ENCODE results near the gene NPSR1. TPM values are rescaled to one million over a fixed set of nuclear protein-coding genes. Genes with fewer than 3 reads are reported as not detected.
"Not testable (repeated sequence)": the region's sequence is repeated elsewhere in the genome, so short reads cannot be mapped to it uniquely, and the experiment has no call there.

Gene NPSR1
- total and polyA plus RNA-seq, 8 donors: not detected

DNA sequence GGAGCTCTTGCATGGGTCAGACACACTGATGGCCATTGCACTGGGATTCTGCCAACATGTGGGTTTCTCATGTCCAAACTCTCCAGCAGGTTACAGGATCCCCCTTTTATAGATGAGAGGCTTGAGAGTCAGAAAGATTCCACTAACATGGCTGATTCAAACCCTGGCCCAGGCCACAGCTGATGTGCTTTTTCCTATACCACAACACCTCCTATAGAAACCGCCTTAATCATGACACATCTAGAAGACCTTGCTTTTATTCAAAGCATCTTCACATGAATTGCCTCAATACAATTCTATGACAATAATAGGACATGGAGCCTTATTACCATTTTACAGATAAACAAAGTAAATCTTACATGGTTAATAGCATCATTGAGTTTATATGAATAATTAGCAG lies 190.7 kb downstream of the NPSR1 start:
- Histone ChIP-seq H3K27me3 (no peaks in the 10 kb centered on the region), H3K9me3 (no peaks in the 10 kb centered on the region), H3K4me1 (no peaks in the 10 kb centered on the region), H3K36me3 (no peaks in the 10 kb centered on the region), H3K27ac (no peak overlapping the region), H3K4me3 (no peak overlapping the region)
- intact Hi-C loops (cut with DNase I): no loop called here
- no peak for ATAC-seq
- DNase-seq: no peak
- TF ChIP-seq, protein P1, sequence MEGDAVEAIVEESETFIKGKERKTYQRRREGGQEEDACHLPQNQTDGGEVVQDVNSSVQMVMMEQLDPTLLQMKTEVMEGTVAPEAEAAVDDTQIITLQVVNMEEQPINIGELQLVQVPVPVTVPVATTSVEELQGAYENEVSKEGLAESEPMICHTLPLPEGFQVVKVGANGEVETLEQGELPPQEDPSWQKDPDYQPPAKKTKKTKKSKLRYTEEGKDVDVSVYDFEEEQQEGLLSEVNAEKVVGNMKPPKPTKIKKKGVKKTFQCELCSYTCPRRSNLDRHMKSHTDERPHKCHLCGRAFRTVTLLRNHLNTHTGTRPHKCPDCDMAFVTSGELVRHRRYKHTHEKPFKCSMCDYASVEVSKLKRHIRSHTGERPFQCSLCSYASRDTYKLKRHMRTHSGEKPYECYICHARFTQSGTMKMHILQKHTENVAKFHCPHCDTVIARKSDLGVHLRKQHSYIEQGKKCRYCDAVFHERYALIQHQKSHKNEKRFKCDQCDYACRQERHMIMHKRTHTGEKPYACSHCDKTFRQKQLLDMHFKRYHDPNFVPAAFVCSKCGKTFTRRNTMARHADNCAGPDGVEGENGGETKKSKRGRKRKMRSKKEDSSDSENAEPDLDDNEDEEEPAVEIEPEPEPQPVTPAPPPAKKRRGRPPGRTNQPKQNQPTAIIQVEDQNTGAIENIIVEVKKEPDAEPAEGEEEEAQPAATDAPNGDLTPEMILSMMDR (IDR thresholded peaks at IDR 0.05): no peak

- Histone ChIP-seq H3K27ac (no peak overlapping the region), H3K36me3 (no peaks in the 10 kb centered on the region), H3K4me3 (no peak overlapping the region), H3K4me1 (no peaks in the 10 kb centered on the region), H3K27me3 (no peaks in the 10 kb centered on the region), H3K9me3 (no peaks in the 10 kb centered on the region)
- no peak for DNase-seq
- peak; percentile 33 for ATAC-seq
- intact Hi-C loops (cut with DNase I): no loop called here
- TF ChIP-seq, protein P1 (IDR thresholded peaks at IDR 0.05): no peak
Measured at GRCh38 chr7:34849163-34849960, 191.3 kb downstream of the NPSR1 start.

DNA sequence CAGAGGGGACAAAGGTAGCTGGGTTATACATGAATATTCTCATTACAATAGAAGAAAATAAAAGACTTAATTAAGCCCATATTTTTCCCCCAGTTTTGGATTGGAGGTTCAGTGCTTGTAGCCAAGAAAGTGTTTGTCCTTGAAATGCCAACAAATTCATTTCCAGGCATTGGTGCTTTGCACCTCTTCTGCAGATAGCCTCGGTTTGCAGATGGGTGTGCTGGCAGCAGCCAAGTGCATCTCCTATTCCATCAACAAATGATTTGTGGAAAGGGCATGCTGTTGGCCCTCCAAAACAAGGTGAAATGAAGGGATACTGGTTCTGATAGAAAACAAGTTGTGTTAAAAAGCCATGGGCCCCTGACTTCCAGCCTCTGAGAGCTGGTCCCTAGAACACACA lies 192.0 kb downstream of the NPSR1 start:
- H3K27ac ChIP-seq: no peak overlapping the region
- no peaks in the 10 kb centered on the region for H3K9me3 ChIP-seq
- intact Hi-C loops (cut with DNase I): no loop called here
- no peak for ATAC-seq
- TF ChIP-seq, protein P1 (IDR thresholded peaks at IDR 0.05): no peak
- H3K27me3 ChIP-seq: no peaks in the 10 kb centered on the region
- no peaks in the 10 kb centered on the region for H3K4me1 ChIP-seq
- no peak for DNase-seq
- H3K36me3 ChIP-seq: no peaks in the 10 kb centered on the region
- no peak overlapping the region for H3K4me3 ChIP-seq

DNA sequence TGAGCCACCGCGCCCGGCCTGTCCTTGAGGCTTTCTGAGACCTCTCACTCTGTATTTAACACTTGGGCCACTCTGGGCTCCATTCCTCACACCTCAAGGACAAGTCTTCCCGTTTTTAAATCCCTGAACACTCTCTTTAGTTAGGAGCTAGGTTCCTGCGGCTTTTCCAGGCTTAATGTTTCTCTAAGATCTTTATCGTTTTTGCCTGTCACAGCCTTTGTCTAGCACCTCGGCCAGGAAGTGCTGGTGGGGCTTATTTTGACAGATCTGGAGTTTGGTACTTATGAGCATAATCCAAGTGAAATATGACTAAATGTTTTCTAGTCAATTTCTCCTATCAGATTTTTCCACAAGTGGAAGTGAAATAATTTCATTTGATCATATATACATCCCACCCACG lies 192.7 kb downstream of the NPSR1 start:
- Histone ChIP-seq H3K9me3 (no peaks in the 10 kb centered on the region), H3K4me1 (no peaks in the 10 kb centered on the region), H3K27me3 (no peaks in the 10 kb centered on the region), H3K27ac (no peak overlapping the region), H3K4me3 (no peak overlapping the region), H3K36me3 (no peaks in the 10 kb centered on the region)
- DNase-seq (no peak), ATAC-seq (no peak)
- TF ChIP-seq, protein P1 (IDR thresholded peaks at IDR 0.05): no peak
- intact Hi-C loops (cut with DNase I): no loop called here

DNA sequence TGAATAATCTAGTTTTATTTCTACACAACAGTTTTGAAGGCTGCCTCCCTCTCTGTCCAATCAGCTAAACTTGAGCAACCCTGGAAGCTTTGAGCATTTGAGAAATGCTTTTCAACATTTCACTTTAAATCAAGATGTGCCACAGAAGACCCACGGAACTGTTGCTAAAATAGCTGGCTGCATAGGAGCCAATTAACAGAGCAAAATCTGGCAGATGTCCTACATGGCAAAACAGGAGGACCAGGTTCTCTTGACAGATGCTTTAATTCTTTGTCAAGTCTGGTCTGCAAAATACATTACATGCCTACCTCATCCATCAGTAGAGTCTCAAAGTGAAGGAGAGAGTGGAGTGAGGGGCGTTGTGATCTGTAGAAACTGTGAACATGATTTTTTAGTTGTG lies 193.4 kb downstream of the NPSR1 start:
- intact Hi-C loops (cut with DNase I): no loop called here
- Histone ChIP-seq H3K9me3 (no peaks in the 10 kb centered on the region), H3K27me3 (no peaks in the 10 kb centered on the region), H3K4me1 (no peaks in the 10 kb centered on the region), H3K4me3 (no peak overlapping the region), H3K36me3 (no peaks in the 10 kb centered on the region), H3K27ac (no peak overlapping the region)
- DNase-seq (no peak), ATAC-seq (no peak)
- TF ChIP-seq, protein P1 (IDR thresholded peaks at IDR 0.05): no peak

- H3K4me1 ChIP-seq; H3K36me3 ChIP-seq; H3K9me3 ChIP-seq; ATAC-seq; DNase-seq; intact Hi-C loops (cut with DNase I); H3K4me3 ChIP-seq; H3K27me3 ChIP-seq; H3K27ac ChIP-seq: not testable (repeated sequence)
Measured at GRCh38 chr7:34858444-34858843, 200.4 kb downstream of the NPSR1 start.

GRCh38 chr7:34859281-34859680 lies 201.3 kb downstream of the NPSR1 start:
- H3K27ac ChIP-seq; ATAC-seq; H3K9me3 ChIP-seq; DNase-seq; H3K27me3 ChIP-seq; H3K4me3 ChIP-seq; intact Hi-C loops (cut with DNase I); H3K36me3 ChIP-seq; H3K4me1 ChIP-seq: not testable (repeated sequence)

DNA sequence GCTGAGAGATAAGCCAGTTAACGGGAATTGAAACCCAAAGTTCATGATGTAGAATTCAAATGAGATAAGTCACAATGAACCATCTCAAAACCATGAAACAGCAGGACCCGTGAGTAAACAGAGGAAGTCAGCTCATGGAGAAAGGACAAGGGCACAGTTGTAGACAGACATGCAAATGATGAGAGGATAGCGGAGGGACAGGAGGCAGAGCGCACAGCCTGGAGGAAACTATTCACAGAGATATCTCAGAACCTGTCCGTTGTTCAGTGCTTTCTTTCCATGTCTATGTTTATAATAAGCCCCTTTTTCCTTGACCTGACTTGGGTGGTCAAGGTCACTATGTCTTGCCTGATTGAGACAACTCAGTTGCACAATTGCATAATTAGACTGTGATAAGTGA lies 208.2 kb downstream of the NPSR1 start:
- H3K4me3 ChIP-seq; ATAC-seq; H3K9me3 ChIP-seq; intact Hi-C loops (cut with DNase I); DNase-seq; H3K36me3 ChIP-seq; H3K27me3 ChIP-seq; H3K27ac ChIP-seq; H3K4me1 ChIP-seq: not testable (repeated sequence)
